ENCODE results near the gene SRSF9. TPM values are rescaled to one million over a fixed set of nuclear protein-coding genes. Genes with fewer than 3 reads are reported as not detected.

Gene SRSF9
- polyA plus RNA-seq, 2 of the 4 experiments (the other 2 are of a cell fraction) = 218 to 306 TPM

DNA sequence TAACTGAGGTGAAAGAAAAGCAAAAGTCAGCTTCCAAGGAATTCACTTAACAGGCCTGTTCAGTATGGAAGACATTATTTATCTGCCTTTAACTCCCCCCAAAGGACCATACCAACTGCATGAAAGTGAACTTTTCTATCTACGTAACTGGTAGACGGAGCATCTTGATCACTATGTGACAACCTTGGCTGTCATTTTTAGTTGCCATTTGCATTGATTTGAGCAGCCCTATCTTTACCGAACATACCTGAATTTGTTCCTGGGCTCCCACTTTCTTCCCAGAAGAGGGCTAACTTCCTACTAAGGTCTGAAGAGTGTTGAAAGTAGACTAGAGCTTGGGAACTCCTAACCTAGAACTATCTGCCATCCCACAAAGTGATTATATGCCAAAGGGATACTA, 9.4 kb downstream of the SRSF9 start:
- Histone ChIP-seq H3K4me2 (no peak overlapping the region), H3K4me3 (no peak overlapping the region), H3K27ac (no peak overlapping the region), H3K9me3 (no peaks in the 10 kb centered on the region), H3K4me1 (no peaks in the 10 kb centered on the region)
- ATAC-seq (no peak), DNase-seq (ENCODE audit: low read depth in 1 of 2, low spot score in 1 of 2) (no peak), FAIRE-seq (no peak)
- TF ChIP-seq POLR2AphosphoS2 (conservative IDR thresholded peaks at IDR 0.05; ENCODE audit: low read length) (0 out of 2 replicates have a peak, but pooled peaks have one; percentile 4), NR3C1 (IDR thresholded peaks at IDR 0.05) (no peak), ZNF302 (CRISPR knock-in tag; IDR thresholded peaks at IDR 0.05) (no peak)
- POLR2A ChIA-PET = no interaction called here
- CTCF ChIA-PET = interaction anchor here (1.7 to 12.0 kb wide), 3 partner anchors 5 to 14 kb away, joined by 8 to 167 read pairs (median 167); partner anchors contain the start of gene SRSF9
- WGBS (ENCODE audit: missing lambda C conversion rate) = 94% methylated on average over 3 of the region's 3 CpGs

DNA sequence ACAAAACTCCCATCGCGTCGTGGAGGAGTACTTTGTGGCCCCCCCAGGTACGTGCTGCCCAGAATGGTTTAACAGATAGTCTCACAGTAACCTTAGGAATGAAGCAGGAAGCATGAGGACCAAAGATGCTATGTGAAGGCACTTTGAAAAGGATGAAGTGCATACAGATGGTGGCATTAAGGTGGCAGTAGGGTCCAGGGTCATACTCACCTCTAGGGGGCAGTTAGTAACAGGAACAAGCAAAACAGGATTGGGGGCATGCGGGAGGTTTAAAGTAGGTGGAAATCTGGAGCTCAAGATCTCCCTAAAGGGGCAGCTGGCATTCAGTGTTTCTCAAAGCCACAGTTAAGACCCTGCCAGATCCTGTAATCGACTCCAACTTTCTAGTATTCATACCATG, 12.4 kb downstream of the SRSF9 start:
- ChIA-PET CTCF (interaction anchor here (0.8 to 12.0 kb wide), 12 partner anchors 9 to 131 kb away, joined by 3 to 167 read pairs (median 3); partner anchors contain the start of genes PLA2G1B and SRSF9), POLR2A (interaction anchor here (0.6 to 0.7 kb wide), 2 partner anchors 39 to 192 kb away, joined by 3 to 6 read pairs; no protein-coding TSS in a partner anchor)
- Histone ChIP-seq H3K27ac (no peak overlapping the region), H3K9me3 (no peaks in the 10 kb centered on the region), H3K4me2 (no peak overlapping the region), H3K4me1 (no peaks in the 10 kb centered on the region), H3K4me3 (no peak overlapping the region)
- TF ChIP-seq, protein P1, sequence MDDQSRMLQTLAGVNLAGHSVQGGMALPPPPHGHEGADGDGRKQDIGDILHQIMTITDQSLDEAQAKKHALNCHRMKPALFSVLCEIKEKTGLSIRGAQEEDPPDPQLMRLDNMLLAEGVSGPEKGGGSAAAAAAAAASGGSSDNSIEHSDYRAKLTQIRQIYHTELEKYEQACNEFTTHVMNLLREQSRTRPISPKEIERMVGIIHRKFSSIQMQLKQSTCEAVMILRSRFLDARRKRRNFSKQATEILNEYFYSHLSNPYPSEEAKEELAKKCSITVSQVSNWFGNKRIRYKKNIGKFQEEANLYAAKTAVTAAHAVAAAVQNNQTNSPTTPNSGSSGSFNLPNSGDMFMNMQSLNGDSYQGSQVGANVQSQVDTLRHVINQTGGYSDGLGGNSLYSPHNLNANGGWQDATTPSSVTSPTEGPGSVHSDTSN (IDR thresholded peaks at IDR 0.05) = no peak
- TF ChIP-seq, protein P2, sequence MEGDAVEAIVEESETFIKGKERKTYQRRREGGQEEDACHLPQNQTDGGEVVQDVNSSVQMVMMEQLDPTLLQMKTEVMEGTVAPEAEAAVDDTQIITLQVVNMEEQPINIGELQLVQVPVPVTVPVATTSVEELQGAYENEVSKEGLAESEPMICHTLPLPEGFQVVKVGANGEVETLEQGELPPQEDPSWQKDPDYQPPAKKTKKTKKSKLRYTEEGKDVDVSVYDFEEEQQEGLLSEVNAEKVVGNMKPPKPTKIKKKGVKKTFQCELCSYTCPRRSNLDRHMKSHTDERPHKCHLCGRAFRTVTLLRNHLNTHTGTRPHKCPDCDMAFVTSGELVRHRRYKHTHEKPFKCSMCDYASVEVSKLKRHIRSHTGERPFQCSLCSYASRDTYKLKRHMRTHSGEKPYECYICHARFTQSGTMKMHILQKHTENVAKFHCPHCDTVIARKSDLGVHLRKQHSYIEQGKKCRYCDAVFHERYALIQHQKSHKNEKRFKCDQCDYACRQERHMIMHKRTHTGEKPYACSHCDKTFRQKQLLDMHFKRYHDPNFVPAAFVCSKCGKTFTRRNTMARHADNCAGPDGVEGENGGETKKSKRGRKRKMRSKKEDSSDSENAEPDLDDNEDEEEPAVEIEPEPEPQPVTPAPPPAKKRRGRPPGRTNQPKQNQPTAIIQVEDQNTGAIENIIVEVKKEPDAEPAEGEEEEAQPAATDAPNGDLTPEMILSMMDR (IDR thresholded peaks at IDR 0.05) = peak; percentile 32
- no peak for FAIRE-seq
- peak; percentile 44 to 45 for DNase-seq (ENCODE audit: low read depth in 1 of 2, low spot score in 1 of 2)
- ATAC-seq = peak; percentile 60 to 71; a peak in 5 of 6 replicates
- 91% methylated on average over 6 of the region's 6 CpGs for WGBS (ENCODE audit: missing lambda C conversion rate)

DNA sequence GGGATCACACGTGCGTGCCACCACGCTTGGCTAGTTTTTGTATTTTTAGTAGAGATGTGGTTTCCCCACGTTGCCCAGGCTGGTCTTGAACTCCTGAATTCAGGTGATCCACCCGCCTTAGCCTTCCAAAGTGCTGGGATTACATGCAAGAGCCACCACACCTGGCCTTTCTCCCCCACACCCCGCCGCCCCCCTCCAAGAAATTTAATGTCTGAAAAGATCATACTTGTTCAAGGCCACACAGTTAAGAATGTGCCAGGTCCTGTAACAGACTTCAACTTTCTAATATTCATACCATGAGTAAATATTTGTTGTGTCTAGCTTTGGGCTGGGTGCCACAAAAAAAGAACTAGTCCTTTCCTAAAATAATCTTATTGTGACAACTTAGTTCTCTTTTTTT, 14.2 kb downstream of the SRSF9 start:
- no peak overlapping the region for H3K4me2 ChIP-seq
- POLR2A ChIA-PET = no interaction called here
- 91% methylated on average over 7 of the region's 7 CpGs for WGBS (ENCODE audit: missing lambda C conversion rate)
- H3K4me1 ChIP-seq = no peaks in the 10 kb centered on the region
- FAIRE-seq (no peak), DNase-seq (ENCODE audit: low read depth in 1 of 2, low spot score in 1 of 2) (no peak), ATAC-seq (no peak)
- H3K4me3 ChIP-seq = no peak overlapping the region
- no peak overlapping the region for H3K27ac ChIP-seq
- no peaks in the 10 kb centered on the region for H3K9me3 ChIP-seq
- CTCF ChIA-PET = interaction anchor here (1.2 to 12.0 kb wide), 3 partner anchors 10 to 516 kb away, joined by 3 to 167 read pairs (median 4); partner anchors contain the start of gene SRSF9
- no peak for TF ChIP-seq MAFK (IDR thresholded peaks at IDR 0.05; ENCODE audit: partially characterized antibody)
- TF ChIP-seq ESRRA (IDR thresholded peaks at IDR 0.05; ENCODE audit: borderline replicate concordance, low read length) = no peak
- TF ChIP-seq HOXB13 (CRISPR knock-in tag; IDR thresholded peaks at IDR 0.05; ENCODE audit: low read depth) = no peak
- no peak for TF ChIP-seq FOSB (CRISPR knock-in tag; IDR thresholded peaks at IDR 0.05)
- TF ChIP-seq RFX5 (IDR thresholded peaks at IDR 0.05) = no peak
- no peak for TF ChIP-seq RARB (CRISPR knock-in tag; IDR thresholded peaks at IDR 0.05)
- no peak for TF ChIP-seq EHMT2 (IDR thresholded peaks at IDR 0.05; ENCODE audit: low read depth)
- no peak for TF ChIP-seq HDAC2 (IDR thresholded peaks at IDR 0.05)
- TF ChIP-seq ZC3H11A (IDR thresholded peaks at IDR 0.05) = no peak
- no peak for TF ChIP-seq MAZ (IDR thresholded peaks at IDR 0.05; ENCODE audit: borderline replicate concordance, low read depth, low read length)
- TF ChIP-seq, protein P2 (IDR thresholded peaks at IDR 0.05) = no peak
- no peak for TF ChIP-seq NPAS2 (CRISPR knock-in tag; IDR thresholded peaks at IDR 0.05; ENCODE audit: borderline replicate concordance)
- TF ChIP-seq SMC3 (IDR thresholded peaks at IDR 0.05) = no peak
- TF ChIP-seq, protein P3, sequence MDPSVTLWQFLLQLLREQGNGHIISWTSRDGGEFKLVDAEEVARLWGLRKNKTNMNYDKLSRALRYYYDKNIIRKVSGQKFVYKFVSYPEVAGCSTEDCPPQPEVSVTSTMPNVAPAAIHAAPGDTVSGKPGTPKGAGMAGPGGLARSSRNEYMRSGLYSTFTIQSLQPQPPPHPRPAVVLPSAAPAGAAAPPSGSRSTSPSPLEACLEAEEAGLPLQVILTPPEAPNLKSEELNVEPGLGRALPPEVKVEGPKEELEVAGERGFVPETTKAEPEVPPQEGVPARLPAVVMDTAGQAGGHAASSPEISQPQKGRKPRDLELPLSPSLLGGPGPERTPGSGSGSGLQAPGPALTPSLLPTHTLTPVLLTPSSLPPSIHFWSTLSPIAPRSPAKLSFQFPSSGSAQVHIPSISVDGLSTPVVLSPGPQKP (IDR thresholded peaks at IDR 0.05; ENCODE audit: low read depth, low read length) = no peak
- no peak for TF ChIP-seq JUN (IDR thresholded peaks at IDR 0.05)
- no peak for TF ChIP-seq BHLHE40 (IDR thresholded peaks at IDR 0.05; ENCODE audit: low read depth, low read length)
- TF ChIP-seq MYC (IDR thresholded peaks at IDR 0.05; ENCODE audit: borderline replicate concordance, low read length) = no peak
- TF ChIP-seq NFE2L2 (conservative IDR thresholded peaks at IDR 0.05; ENCODE audit: low read length) = no peak
